B cell (primary cell): Measurements from ENCODE around the gene NTM. TPM values are rescaled to one million over a fixed set of nuclear protein-coding genes. Genes with fewer than 3 reads are reported as not detected.

Experiments used
- ATAC-seq: fragments of 200-7000 bp; cut with Tn5 transposase; one replicate; pipeline ENCODE4 v1.10.0; 2021; ENCODE audit warnings: low read depth, mild to moderate bottlenecking, moderate number of reproducible peaks, moderate library complexity
- CTCF ChIA-PET: fragments of 350-600 bp; sonication (Branson Sonifier 250); formaldehyde crosslinking; loops from one replicate; lab custom pipeline; 2021; ENCODE audit warnings: antibody characterized with exemption, inconsistent platforms; lab: Charles Lee
- POLR2A ChIA-PET: fragments of 350-600 bp; sonication (Branson Sonifier 250); formaldehyde crosslinking; loops from one replicate; lab custom pipeline; 2021; ENCODE audit warnings: antibody characterized with exemption; lab: Charles Lee
- DNase-seq: peaks from one replicate; pipeline ENCODE4 v3.0.0; 2013
- H2AFZ ChIP-seq: 2 replicates; pipeline ENCODE4 v1.6.1; 2012; ENCODE audit warnings: mild to moderate bottlenecking, low read depth, low read length; ENCODE audit not compliant: insufficient read depth, poor library complexity, severe bottlenecking
- H3K27ac ChIP-seq, 2 donors: 1 replicate in 1 of 2; 2 replicates in 1 of 2; pipeline ENCODE4 v1.5.1; 2012 to 2013; ENCODE audit warnings: low read length in 2 of 2, mild to moderate bottlenecking in 2 of 2, moderate library complexity in 1 of 2
- H3K27me3 ChIP-seq, 4 experiments: fragments of 200-600 bp in 1 of 4; sonication (generic) in 1 of 4; replicated peaks in 1 of 4; 1 replicate in 2 of 4; 2 replicates in 2 of 4; pipeline versions ENCODE4 v1.6.1 to v1.7.0; 2013 to 2016; ENCODE audit warnings: low read length in 3 of 4, mild to moderate bottlenecking in 2 of 4, mixed read lengths in 1 of 4, moderate library complexity in 1 of 4; ENCODE audit not compliant: insufficient read depth in 4 of 4, control insufficient read depth in 3 of 4; ENCODE audit errors: control extremely low read depth in 1 of 4
- H3K36me3 ChIP-seq, 2 experiments: replicated peaks in 1 of 2; 1 replicate in 1 of 2; 2 replicates in 1 of 2; pipeline versions ENCODE4 v1.6.1 to v1.7.1; 2013; ENCODE audit warnings: low read length in 1 of 2; ENCODE audit not compliant: insufficient read depth in 2 of 2, control insufficient read depth in 1 of 2; ENCODE audit errors: control extremely low read depth in 1 of 2, extremely low read depth in 1 of 2
- H3K4me1 ChIP-seq, 2 donors: fragments of 200-600 bp in 1 of 2; sonication (generic) in 1 of 2; 1 replicate in 1 of 2; 2 replicates in 1 of 2; pipeline versions ENCODE4 v1.5.1 to v1.6.1; 2013 to 2017; ENCODE audit warnings: low read length in 2 of 2; ENCODE audit not compliant: control insufficient read depth in 2 of 2, insufficient read depth in 2 of 2
- H3K4me2 ChIP-seq: replicated peaks from 2 replicates; pipeline ENCODE3; 2012; ENCODE audit warnings: mild to moderate bottlenecking, low read depth, low read length; ENCODE audit not compliant: poor library complexity, severe bottlenecking
- H3K4me3 ChIP-seq, 5 experiments: fragments of 200-600 bp in 1 of 5; sonication (generic) in 1 of 5; 1 replicate in 3 of 5; 2 replicates in 2 of 5; pipeline versions ENCODE4 v1.5.1 to v1.7.0; 2011 to 2016; ENCODE audit warnings: low read length in 4 of 5, mild to moderate bottlenecking in 4 of 5, low read depth in 2 of 5, control low read depth in 1 of 5, moderate library complexity in 1 of 5; ENCODE audit not compliant: insufficient read depth in 1 of 5; ENCODE audit errors: control extremely low read depth in 1 of 5, extremely low read depth in 1 of 5
- H3K79me2 ChIP-seq: fragments of 200-600 bp; sonication (generic); one replicate; pipeline ENCODE4 v1.6.0; 2016; ENCODE audit warnings: low read length; ENCODE audit not compliant: control insufficient read depth, insufficient read depth
- H3K9ac ChIP-seq: fragments of 200-600 bp; sonication (generic); 2 replicates; pipeline ENCODE4 v1.6.1; 2017; ENCODE audit warnings: mild to moderate bottlenecking, low read length, moderate library complexity
- H3K9me3 ChIP-seq, 3 donors: one replicate each; pipeline versions ENCODE4 v1.6.1 to v1.7.1; 2013; ENCODE audit warnings: low read length in 2 of 3; ENCODE audit not compliant: control insufficient read depth in 2 of 3, insufficient read depth in 1 of 3; ENCODE audit errors: control extremely low read depth in 1 of 3
- H4K20me1 ChIP-seq: 2 replicates; pipeline ENCODE4 v1.6.0; 2012; ENCODE audit warnings: mild to moderate bottlenecking, low read length; ENCODE audit not compliant: insufficient read depth, control insufficient read depth, poor library complexity, severe bottlenecking
- H3K27ac Mint-ChIP-seq: one replicate; pipeline ENCODE4 v1.8.0; 2021; ENCODE audit warnings: mixed read lengths
- H3K27me3 Mint-ChIP-seq: one replicate; pipeline ENCODE4 v1.8.0; 2021; ENCODE audit warnings: mixed read lengths
- H3K4me1 Mint-ChIP-seq: one replicate; pipeline ENCODE4 v1.8.0; 2021; ENCODE audit warnings: mixed read lengths
- H3K4me3 Mint-ChIP-seq: one replicate; pipeline ENCODE4 v1.8.0; 2021; ENCODE audit warnings: mixed read lengths
- H3K9me3 Mint-ChIP-seq: one replicate; pipeline ENCODE4 v1.8.0; 2022; ENCODE audit warnings: mixed read lengths; ENCODE audit not compliant: insufficient read depth
- EZH2 ChIP-seq: IDR thresholded peaks from 2 replicates; pipeline ENCODE4 v1.6.1; 2012; ENCODE audit warnings: borderline replicate concordance, low read depth, mild to moderate bottlenecking, moderate library complexity, low read length; ENCODE audit not compliant: insufficient read depth, poor library complexity, severe bottlenecking
- WGBS: methylation state at CpG from one replicate; pipeline ENCODE4 v1.1.5; 2013; ENCODE audit warnings: missing lambda C conversion rate; ENCODE audit not compliant: insufficient coverage; 5-methylcytosine and 5-hydroxymethylcytosine counted together
- intact Hi-C: fragments of 100-400 bp; cut with micrococcal nuclease; formaldehyde crosslinking; loops from one replicate; pipeline ENCODE4 v1.10.0; 2022
- polyA plus RNA-seq: library from polyadenylated mRNA; depleted of rRNA; stranded (reverse); fragments of >200 nt; gene quantifications from 2 replicates; pipeline ENCODE4 v1.2.3, GENCODE V29; 2012
- total RNA-seq, 2 donors: library from RNA; stranded (reverse); fragments of 120-200 nt in 1 of 2; gene quantifications; 1 replicate in 1 of 2; 2 replicates in 1 of 2; pipeline versions ENCODE4 v1.2.3 to v1.2.4, GENCODE V29; 2013 to 2022
- TF ChIP-seq, protein P1 (sequence below): fragments of 200-600 bp; IDR thresholded peaks from one replicate; pipeline ENCODE4 v1.8.0; 2022; ENCODE audit warnings: antibody characterized with exemption, mild to moderate bottlenecking

NTM gene
- total and polyA plus RNA-seq, 2 donors (not counting 1 experiment from before 2014, with no cell fraction given): not detected

DNA sequence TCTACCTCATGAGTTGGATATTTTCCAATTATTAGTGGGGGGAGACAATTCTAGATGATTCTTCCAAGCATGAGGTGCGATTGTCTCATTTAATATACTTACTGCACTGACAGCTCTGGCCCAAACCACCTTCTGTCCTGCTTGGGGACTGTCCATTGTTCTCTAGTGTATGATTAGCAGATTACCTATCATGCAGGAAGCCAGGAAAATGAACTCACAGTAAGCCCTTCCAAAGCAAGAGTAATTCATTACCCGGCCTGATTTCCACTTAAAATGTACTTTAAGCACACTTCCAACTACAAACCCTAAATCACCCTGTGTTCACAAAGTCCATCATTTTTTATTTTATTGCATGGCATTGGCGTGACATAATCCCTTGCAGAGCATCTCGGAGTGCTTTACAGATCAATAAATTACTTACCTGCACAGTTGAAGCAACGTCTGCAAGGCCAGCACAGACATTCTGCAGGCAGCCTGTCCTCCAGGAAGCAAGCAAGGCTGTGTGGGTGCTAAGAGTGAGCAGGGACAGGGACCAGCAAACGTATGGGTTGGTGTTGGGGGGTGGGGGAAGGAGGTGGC, 838.2 kb downstream of the NTM start:
- no peak overlapping the region for H3K4me2 ChIP-seq
- no peak overlapping the region for H3K4me3 ChIP-seq
- no peak overlapping the region for H3K27ac ChIP-seq
- H3K4me3 Mint-ChIP-seq: no peak overlapping the region
- TF ChIP-seq EZH2: no peak
- TF ChIP-seq, protein P1, sequence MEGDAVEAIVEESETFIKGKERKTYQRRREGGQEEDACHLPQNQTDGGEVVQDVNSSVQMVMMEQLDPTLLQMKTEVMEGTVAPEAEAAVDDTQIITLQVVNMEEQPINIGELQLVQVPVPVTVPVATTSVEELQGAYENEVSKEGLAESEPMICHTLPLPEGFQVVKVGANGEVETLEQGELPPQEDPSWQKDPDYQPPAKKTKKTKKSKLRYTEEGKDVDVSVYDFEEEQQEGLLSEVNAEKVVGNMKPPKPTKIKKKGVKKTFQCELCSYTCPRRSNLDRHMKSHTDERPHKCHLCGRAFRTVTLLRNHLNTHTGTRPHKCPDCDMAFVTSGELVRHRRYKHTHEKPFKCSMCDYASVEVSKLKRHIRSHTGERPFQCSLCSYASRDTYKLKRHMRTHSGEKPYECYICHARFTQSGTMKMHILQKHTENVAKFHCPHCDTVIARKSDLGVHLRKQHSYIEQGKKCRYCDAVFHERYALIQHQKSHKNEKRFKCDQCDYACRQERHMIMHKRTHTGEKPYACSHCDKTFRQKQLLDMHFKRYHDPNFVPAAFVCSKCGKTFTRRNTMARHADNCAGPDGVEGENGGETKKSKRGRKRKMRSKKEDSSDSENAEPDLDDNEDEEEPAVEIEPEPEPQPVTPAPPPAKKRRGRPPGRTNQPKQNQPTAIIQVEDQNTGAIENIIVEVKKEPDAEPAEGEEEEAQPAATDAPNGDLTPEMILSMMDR: no peak
- POLR2A ChIA-PET: no interaction called here
- H3K27ac Mint-ChIP-seq: no peak overlapping the region
- DNase-seq: no peak
- H3K4me1 ChIP-seq: no peaks in the 10 kb centered on the region
- H3K4me1 Mint-ChIP-seq: no peaks in the 10 kb centered on the region
- no peak overlapping the region for H3K9ac ChIP-seq
- H4K20me1 ChIP-seq: no peaks in the 10 kb centered on the region
- no peak for ATAC-seq
- no peaks in the 10 kb centered on the region for H3K27me3 ChIP-seq
- H2AFZ ChIP-seq: no peak overlapping the region
- WGBS: 71% methylated on average over 4 of the region's 6 CpGs
- H3K9me3 Mint-ChIP-seq: no peaks in the 10 kb centered on the region
- no peaks in the 10 kb centered on the region for H3K27me3 Mint-ChIP-seq
- intact Hi-C loops: no loop called here
- CTCF ChIA-PET: no interaction called here
- peaks cover 0 to 2% (median 0%) of the 10 kb centered on the region in 3 donors for H3K9me3 ChIP-seq
- H3K36me3 ChIP-seq: no peaks in the 10 kb centered on the region
- no peaks in the 10 kb centered on the region for H3K79me2 ChIP-seq

DNA sequence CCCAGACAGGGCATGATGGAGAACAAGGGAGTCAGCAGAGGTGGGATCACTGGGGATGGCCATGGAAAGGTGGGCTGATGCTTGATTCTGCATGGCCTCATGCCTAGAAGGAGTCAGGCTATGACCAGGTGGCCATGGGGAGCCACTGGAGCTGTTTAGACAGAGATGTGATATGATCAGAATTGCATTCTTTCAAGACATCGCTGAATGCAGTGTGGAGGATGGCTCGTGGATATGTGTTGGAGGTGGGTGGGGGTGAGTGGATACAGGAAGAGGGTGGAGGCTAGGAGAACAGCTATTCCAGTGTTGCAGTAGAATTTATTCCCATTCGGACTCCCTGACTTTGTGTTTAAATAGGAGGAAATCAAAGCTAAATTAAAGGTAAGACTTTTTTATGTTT, 841.1 kb downstream of the NTM start:
- Mint-ChIP-seq H3K27me3 (no peaks in the 10 kb centered on the region), H3K9me3 (no peaks in the 10 kb centered on the region), H3K4me3 (no peak overlapping the region), H3K4me1 (no peaks in the 10 kb centered on the region), H3K27ac (no peak overlapping the region)
- DNase-seq: no peak
- no peaks in the 10 kb centered on the region for H3K79me2 ChIP-seq
- no peaks in the 10 kb centered on the region for H3K4me1 ChIP-seq
- H4K20me1 ChIP-seq: no peaks in the 10 kb centered on the region
- ChIA-PET POLR2A (no interaction called here), CTCF (no interaction called here)
- H3K4me3 ChIP-seq: no peak overlapping the region
- ATAC-seq: no peak
- H3K27me3 ChIP-seq: no peaks in the 10 kb centered on the region
- no peak for TF ChIP-seq EZH2
- TF ChIP-seq, protein P1: no peak
- no peak overlapping the region for H3K4me2 ChIP-seq
- WGBS: 75% methylated on average over 2 of the region's 3 CpGs
- no peak overlapping the region for H3K9ac ChIP-seq
- H3K9me3 ChIP-seq: peaks cover 0 to 2% (median 0%) of the 10 kb centered on the region in 3 donors
- H3K36me3 ChIP-seq: no peaks in the 10 kb centered on the region
- H3K27ac ChIP-seq: no peak overlapping the region
- intact Hi-C loops: no loop called here
- H2AFZ ChIP-seq: no peak overlapping the region
